Activated T-cell treated with anti-CD3 and anti-CD28 coated beads, Interleukin-2, amount 50 U/mL, for 72 hours (primary cell): ENCODE data around the gene PITPNM2. TPM values are rescaled to one million over a fixed set of nuclear protein-coding genes. Genes with fewer than 3 reads are reported as not detected.

Experiments used
- ATAC-seq, 2 donors: fragments of 150-1000 bp; cut with Tn5 transposase; replicated peaks in 1 of 2; 2 replicates each; pipeline ENCODE4 v1.10.0; 2021; ENCODE audit warnings: moderate library complexity in 2 of 2, mild to moderate bottlenecking in 1 of 2
- DNase-seq, 2 donors: peaks; one replicate each; pipeline ENCODE4 v3.0.0; 2021 to 2022; ENCODE audit warnings: mixed read lengths in 1 of 2
- H3K27ac Mint-ChIP-seq: one replicate; pipeline ENCODE4 v1.8.0; 2022; ENCODE audit warnings: mild to moderate bottlenecking, moderate library complexity, mixed read lengths
- H3K27me3 Mint-ChIP-seq: one replicate; pipeline ENCODE4 v1.8.0; 2022; ENCODE audit warnings: low read depth, mixed read lengths
- H3K36me3 Mint-ChIP-seq, 2 donors: one replicate each; pipeline ENCODE4 v1.8.0; 2022; ENCODE audit warnings: mixed read lengths in 2 of 2, mild to moderate bottlenecking in 1 of 2; ENCODE audit not compliant: insufficient read depth in 2 of 2
- H3K4me1 Mint-ChIP-seq: one replicate; pipeline ENCODE4 v1.8.0; 2022; ENCODE audit warnings: low read depth, mixed read lengths
- H3K4me3 Mint-ChIP-seq, 2 donors: one replicate each; pipeline ENCODE4 v1.8.0; 2022; ENCODE audit warnings: mild to moderate bottlenecking in 2 of 2, mixed read lengths in 2 of 2, moderate library complexity in 2 of 2
- H3K9me3 Mint-ChIP-seq, 2 donors: one replicate each; pipeline ENCODE4 v1.8.0; 2022; ENCODE audit warnings: mixed read lengths in 2 of 2
- total RNA-seq, 2 donors: library from RNA; stranded (reverse); gene quantifications; one replicate each; pipeline ENCODE4 v1.2.3, GENCODE V29; 2022

The PITPNM2 gene
- total RNA-seq, 2 donors from 2014 or later, result 14.1 to 18.1 TPM

DNA sequence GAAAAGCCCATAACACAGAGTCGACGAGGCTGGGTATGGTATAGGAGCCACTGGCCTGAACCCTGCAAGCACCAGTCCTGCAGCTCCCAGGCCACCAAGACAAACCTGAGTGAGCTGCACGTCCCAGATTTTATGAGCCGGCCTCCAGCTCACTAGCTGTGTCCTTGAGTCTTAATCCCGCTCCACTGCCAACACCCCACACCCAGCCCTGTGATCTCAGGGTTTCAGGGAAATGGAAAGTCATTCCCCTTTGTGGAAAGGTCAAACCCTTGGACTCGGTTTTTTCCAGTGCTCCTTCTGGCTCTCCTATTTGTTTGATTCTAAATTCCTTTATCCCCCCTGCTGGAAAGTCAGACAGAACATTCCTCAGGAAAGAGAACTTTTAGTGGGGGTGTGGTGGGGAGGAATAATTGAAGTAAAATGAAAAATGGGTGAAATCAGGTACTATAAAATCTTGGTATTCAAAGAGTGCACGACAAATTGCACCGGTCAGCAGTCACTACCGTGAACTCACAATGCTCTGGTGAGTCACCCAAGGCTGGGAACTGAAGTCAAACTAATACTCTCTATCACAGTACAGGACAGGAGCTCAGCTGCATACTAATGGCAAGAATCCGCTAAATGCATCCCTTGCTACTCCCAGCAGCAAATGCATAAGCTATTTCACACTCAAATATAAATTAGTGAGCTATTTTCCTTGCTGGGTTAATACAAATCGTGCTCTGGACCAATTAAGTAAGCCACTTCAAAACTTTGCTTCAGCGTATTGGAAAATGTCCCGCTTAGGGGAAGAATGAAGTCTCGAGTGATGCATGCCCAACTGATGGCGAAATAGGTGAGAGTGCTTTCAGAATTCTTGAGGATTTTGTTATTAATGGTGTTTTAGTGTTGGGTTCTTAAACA is 9.0 kb downstream of the PITPNM2 start:
- peaks cover 0 to 1% of the 10 kb centered on the region in 2 donors for H3K36me3 Mint-ChIP-seq
- ATAC-seq (no peak), DNase-seq (no peak)
- peaks cover 28% of the 10 kb centered on the region for H3K4me1 Mint-ChIP-seq
- H3K4me3 Mint-ChIP-seq, result no peak overlapping the region
- H3K27me3 Mint-ChIP-seq, result no peaks in the 10 kb centered on the region
- H3K9me3 Mint-ChIP-seq, result no peaks in the 10 kb centered on the region
- no peak overlapping the region for H3K27ac Mint-ChIP-seq

DNA sequence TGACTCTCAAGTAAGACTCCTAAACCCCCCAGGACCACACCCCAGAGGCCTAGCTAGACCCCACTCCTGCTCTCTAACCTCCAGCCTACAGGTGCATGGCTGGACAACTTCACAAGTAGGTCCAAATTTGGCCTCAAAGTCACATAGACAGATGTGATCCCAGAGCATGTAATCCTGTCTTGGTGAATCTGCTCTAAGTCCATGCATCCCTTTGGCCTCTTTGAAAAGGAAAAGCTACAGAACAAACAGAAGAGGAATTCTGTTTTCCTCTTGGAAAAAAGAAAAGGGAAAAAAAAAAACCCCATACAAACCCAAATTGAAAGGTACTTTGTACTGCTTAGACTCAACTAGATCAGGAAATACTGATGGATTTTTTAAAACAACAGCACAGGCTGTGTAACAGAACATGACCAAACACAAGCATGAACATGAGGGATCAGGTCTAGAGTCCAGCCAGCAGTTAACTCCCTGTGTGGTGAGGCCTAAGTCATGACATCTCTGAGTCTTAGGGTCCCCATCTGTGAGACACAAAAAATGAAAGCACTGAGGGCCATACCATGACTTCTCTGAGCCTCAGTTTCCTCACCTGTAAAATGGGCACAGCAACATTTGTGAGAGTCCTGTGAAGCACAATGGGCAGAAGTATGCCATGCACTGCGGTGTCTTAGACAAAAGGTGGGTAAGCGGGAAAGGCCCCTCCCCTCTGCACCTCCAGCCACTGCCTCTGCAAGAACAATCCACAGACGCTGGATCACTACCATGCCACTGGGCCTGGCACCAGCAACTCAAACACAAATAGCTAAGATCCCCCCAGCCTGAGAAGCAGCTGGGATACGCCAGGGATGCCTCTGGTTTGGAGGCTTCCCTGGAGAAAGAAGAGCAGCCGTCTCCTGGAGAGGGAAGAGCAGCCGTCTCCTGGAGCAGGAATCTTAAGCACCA is 9.9 kb downstream of the PITPNM2 start:
- no peak for ATAC-seq
- Mint-ChIP-seq H3K9me3 (no peaks in the 10 kb centered on the region), H3K4me1 (peaks cover 28% of the 10 kb centered on the region), H3K4me3 (no peak overlapping the region), H3K27me3 (no peaks in the 10 kb centered on the region), H3K36me3 (peaks cover 1% of the 10 kb centered on the region in 2 donors), H3K27ac (no peak overlapping the region)
- DNase-seq, result no peak

DNA sequence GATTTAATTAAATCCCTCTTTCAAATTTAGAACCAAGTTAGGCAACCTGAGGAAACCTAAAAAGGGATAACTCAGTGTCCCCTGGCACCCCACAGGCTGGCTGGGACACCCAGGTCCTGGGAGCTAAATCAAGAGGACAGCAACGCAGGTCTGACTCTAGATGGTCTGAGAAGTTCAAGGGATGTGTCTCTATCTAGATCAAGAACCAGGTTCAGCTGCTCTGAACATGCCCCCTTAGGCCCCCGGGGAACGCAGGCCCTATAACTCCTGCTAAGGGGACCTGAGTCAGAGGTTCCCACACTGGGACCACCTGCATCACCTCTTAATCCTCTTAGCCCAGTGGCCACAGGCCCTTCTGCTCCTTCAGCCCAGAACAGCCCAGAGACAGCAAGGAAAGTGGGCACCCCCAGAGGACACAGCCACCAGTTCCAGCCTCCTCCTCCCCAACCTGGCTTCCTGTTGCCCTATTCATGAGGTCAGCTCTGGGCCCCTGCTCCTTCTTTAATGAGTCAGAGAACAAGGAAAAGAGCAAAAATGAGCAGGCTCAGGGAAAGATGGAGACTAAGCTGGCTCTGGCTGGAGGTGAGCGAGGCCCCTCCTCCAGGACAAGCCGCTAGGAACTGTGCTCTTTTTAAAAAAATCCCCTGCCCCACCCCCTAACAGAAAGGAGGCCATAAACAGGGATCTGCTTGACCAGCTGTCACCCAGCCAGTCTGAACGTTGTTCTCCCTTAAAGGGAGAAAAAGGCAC is 10.8 kb downstream of the PITPNM2 start:
- DNase-seq (no peak), ATAC-seq (peak; percentile 21 to 39)
- Mint-ChIP-seq H3K36me3 (peaks cover 1% of the 10 kb centered on the region in 2 donors), H3K4me1 (peaks cover 28% of the 10 kb centered on the region), H3K27me3 (no peaks in the 10 kb centered on the region), H3K27ac (no peak overlapping the region), H3K4me3 (no peak overlapping the region), H3K9me3 (no peaks in the 10 kb centered on the region)

DNA sequence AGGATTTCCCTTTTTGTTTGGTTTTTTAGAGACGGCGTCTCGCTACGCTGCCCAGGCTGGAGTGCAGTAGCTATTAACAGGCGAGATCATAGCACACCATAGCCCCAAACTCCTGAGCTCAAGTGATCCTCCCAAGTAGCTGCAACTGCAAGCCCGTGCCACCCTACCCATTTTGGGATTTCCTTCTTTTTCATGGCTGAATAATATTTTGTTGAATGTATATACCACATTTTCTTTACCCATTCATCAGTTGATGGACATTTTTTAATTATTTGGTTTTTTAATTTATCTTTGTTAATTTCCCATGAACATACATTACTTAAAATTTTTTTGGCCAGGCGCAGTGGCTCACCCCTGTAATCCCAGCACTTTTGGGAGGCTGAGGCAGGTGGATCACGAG is 15.2 kb downstream of the PITPNM2 start:
- Mint-ChIP-seq H3K36me3 (peaks cover 1% of the 10 kb centered on the region in 2 donors), H3K27me3 (no peaks in the 10 kb centered on the region), H3K27ac (peak overlapping the region; percentile 20), H3K4me3 (no peak overlapping the region), H3K4me1 (peaks cover 34% of the 10 kb centered on the region), H3K9me3 (no peaks in the 10 kb centered on the region)
- DNase-seq (no peak), ATAC-seq (no peak)

DNA sequence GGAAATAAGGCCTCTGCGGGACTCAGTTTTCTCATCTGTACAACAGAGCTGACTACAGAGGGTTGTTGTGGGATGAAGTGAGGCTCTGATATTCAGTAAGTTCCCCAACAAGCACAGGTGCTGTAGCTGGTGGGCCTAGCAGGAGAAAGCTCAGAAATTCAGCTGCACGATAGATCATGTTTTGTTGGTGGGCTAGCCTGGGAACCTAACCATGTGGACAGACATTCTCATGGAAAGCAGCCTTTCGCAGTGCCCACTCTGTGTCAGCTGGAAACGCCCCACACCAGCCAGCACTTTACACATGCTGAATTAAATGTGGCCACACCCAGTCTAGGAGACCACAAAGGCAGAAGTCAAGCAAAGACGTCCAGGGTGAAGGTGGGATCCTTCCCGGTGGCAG is 16.1 kb downstream of the PITPNM2 start:
- ATAC-seq (no peak), DNase-seq (no peak)
- Mint-ChIP-seq H3K4me3 (no peak overlapping the region), H3K9me3 (no peaks in the 10 kb centered on the region), H3K4me1 (peaks cover 31% of the 10 kb centered on the region), H3K36me3 (peaks cover 1% of the 10 kb centered on the region in 2 donors), H3K27me3 (no peaks in the 10 kb centered on the region), H3K27ac (no peak overlapping the region)

DNA sequence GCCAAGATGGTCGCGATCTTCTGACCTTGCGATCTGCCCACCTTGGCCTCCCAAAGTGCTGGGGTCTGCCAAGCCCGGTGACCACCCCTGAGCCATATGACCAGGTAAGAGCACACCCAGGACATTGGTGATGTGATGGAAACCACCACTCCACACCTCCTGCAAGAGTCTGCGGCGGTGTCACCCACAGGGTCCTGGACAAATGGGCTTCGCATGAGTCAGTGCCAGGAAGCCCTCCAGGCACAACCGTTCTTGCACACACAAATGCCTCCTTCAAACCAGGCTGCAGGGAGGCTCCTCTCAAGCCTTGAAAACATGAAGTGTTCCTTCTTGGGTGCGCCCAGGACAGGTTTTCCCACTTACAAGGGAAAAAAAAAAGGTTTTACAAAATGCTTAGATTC is 16.6 kb downstream of the PITPNM2 start:
- no peaks in the 10 kb centered on the region for H3K27me3 Mint-ChIP-seq
- no peak overlapping the region for H3K27ac Mint-ChIP-seq
- H3K9me3 Mint-ChIP-seq, result no peaks in the 10 kb centered on the region
- peaks cover 1% of the 10 kb centered on the region in 2 donors for H3K36me3 Mint-ChIP-seq
- ATAC-seq (no peak), DNase-seq (no peak)
- no peak overlapping the region for H3K4me3 Mint-ChIP-seq
- peaks cover 30% of the 10 kb centered on the region for H3K4me1 Mint-ChIP-seq

DNA sequence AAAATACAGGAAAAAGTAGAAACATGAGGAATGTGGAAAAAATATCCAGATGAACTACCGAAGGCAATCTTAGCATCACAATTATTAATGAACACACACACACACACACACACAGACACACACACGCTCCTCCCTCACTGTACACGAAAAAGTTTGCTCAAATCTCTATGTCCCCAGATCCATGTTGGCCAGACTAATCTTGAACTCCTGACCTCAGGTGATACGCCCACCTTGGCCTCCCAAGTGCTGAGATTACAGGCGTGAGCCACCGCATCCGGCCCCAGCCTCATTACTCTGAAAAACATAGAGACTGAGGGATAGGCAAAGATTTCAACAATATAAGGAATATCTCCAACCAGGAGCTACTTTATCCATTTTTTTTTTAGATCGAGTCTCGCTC is 17.2 kb downstream of the PITPNM2 start:
- DNase-seq (no peak), ATAC-seq (no peak)
- H3K27me3 Mint-ChIP-seq, result no peaks in the 10 kb centered on the region
- peaks cover 1% of the 10 kb centered on the region in 2 donors for H3K36me3 Mint-ChIP-seq
- no peaks in the 10 kb centered on the region for H3K9me3 Mint-ChIP-seq
- H3K27ac Mint-ChIP-seq, result no peak overlapping the region
- no peak overlapping the region for H3K4me3 Mint-ChIP-seq
- H3K4me1 Mint-ChIP-seq, result peaks cover 29% of the 10 kb centered on the region

DNA sequence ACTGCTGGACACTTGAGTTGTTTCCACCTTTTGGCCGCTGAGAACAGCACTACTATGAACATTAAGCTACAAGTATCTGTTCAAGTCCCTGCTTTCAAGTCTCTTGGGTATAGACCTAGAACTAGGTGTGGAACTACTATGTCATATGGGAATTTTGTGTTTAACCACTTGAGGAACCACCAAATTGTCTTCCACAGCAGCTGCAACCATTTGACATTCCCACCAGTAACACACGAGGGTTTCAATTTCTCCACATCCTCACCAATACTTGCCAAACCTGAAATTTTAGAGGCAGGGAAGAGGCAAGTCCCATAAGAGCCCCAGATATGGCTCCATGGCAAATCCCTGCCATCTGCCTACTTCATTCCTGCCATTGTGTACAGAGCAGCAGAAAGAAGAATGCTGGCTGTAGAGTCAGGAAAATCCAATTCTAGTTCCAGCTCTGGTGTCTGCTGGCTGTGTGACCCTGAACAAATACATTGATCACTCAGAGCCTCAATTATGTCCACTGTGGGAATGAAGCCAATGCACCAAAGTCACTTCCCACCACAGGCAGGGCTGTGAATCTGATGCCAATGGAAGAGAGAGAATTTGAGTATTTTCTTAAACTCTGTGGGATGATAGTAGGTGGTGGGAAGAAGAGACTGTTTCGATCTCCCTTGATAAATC is 17.8 kb downstream of the PITPNM2 start:
- H3K27ac Mint-ChIP-seq, result no peak overlapping the region
- H3K9me3 Mint-ChIP-seq, result no peaks in the 10 kb centered on the region
- DNase-seq, result no peak
- ATAC-seq, result no peak
- H3K27me3 Mint-ChIP-seq, result no peaks in the 10 kb centered on the region
- peaks cover 0 to 1% of the 10 kb centered on the region in 2 donors for H3K36me3 Mint-ChIP-seq
- peak overlapping the region in 1 of 2 donors; percentile 86 for H3K4me3 Mint-ChIP-seq
- peaks cover 29% of the 10 kb centered on the region for H3K4me1 Mint-ChIP-seq

DNA sequence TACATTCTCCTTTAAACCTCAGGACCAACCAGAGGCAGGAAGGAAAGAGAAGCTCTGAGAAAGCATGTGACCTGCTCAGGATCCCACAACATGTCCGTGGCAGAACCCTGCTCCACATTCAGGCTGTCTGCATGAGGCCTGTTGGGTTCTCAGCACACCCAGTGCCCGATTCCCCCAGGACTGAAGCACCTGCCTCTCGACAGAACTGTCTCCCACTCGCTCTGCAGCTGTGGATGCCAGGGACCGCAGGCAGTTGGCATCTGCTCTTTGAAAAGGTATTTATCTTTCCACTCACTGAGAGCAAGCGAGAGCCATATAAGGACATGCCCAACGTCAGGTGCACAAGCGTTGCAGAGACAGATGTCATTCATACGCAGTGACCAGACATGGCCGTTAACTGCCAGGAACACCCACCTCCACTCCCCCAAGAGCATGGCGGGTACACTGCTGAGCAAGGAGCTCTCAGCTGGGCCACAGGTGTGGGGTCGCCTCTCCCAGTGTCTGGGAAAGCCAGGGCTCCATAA is 18.9 kb downstream of the PITPNM2 start:
- DNase-seq, result peak; percentile 43 to 44
- peaks cover 0 to 1% of the 10 kb centered on the region in 2 donors for H3K36me3 Mint-ChIP-seq
- H3K27me3 Mint-ChIP-seq, result no peaks in the 10 kb centered on the region
- H3K4me1 Mint-ChIP-seq, result peaks cover 29% of the 10 kb centered on the region
- peak overlapping the region; percentile 64 to 86 for H3K4me3 Mint-ChIP-seq
- peak; percentile 91 for ATAC-seq
- no peaks in the 10 kb centered on the region for H3K9me3 Mint-ChIP-seq
- H3K27ac Mint-ChIP-seq, result peak overlapping the region; percentile 71

DNA sequence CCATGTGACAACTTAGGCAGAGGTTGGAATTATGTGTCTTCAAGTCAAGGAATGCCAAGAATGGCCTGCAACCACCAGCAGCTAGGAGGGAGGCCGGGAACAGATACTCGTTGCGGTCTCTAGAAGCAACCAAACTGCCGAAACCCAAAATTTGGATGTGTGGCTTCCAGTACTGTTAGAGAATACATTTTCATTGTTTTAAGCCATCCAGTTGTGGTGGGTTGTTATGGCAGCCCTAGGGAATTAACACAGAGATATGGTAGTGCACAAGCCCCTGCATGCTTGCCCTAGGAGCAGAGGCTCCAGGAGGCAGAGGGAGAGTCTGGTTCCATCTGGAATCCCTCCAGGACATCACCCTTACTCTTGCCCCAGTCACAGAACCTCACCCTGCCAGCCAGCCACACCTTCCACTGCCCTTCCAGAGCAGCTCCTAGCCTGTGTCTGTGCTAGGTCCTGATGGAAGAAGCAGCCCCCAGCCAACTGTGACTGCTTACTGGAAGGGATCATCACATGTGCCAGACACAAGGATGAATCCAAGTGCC is 19.5 kb downstream of the PITPNM2 start:
- H3K4me3 Mint-ChIP-seq, result peak overlapping the region; percentile 64 to 86
- DNase-seq (no peak), ATAC-seq (peak; percentile 29 to 32)
- H3K36me3 Mint-ChIP-seq, result peaks cover 0 to 1% of the 10 kb centered on the region in 2 donors
- H3K27ac Mint-ChIP-seq, result peak overlapping the region; percentile 71
- peaks cover 35% of the 10 kb centered on the region for H3K4me1 Mint-ChIP-seq
- H3K9me3 Mint-ChIP-seq, result no peaks in the 10 kb centered on the region
- H3K27me3 Mint-ChIP-seq, result no peaks in the 10 kb centered on the region

DNA sequence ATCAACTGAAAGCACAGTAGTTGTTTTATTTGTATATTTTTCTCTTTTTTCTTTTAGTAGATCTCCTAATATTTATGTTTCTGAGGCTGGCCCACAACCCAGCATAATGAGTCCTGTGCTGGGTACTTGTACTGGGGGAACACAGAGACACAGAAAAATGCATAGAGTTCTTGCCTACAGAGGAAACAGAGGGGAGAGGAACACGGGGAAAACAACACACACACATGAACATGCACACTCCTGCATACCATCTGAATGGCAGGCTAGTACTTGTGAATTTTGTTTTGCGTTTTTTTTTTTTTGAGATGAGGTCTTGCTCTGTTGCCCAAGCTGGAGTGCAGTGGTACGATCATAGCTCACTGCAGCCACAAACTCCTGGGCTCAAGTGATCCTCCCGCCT is 21.3 kb downstream of the PITPNM2 start:
- Mint-ChIP-seq H3K4me3 (no peak overlapping the region), H3K9me3 (no peaks in the 10 kb centered on the region), H3K4me1 (peaks cover 44% of the 10 kb centered on the region), H3K36me3 (no peaks in the 10 kb centered on the region), H3K27ac (no peak overlapping the region), H3K27me3 (no peaks in the 10 kb centered on the region)
- DNase-seq (no peak), ATAC-seq (no peak)

DNA sequence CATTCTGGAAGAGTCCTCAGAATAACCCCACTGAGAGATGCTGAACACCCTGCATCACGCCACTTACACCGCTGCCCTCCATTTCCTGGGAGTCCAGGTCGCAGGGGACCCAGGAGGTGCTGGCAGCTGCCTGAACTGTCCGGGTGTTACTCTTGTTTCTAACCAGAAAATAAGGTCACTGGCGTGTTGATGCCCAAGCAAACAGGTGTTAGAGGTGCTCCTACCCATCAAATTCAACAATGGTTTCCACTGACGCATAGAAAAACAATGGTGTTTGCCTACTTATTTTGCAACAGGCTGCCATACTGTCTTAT is 23.8 kb downstream of the PITPNM2 start:
- no peaks in the 10 kb centered on the region for H3K27me3 Mint-ChIP-seq
- H3K27ac Mint-ChIP-seq, result no peak overlapping the region
- no peak overlapping the region for H3K4me3 Mint-ChIP-seq
- ATAC-seq (no peak), DNase-seq (no peak)
- no peaks in the 10 kb centered on the region for H3K9me3 Mint-ChIP-seq
- H3K4me1 Mint-ChIP-seq, result peaks cover 50% of the 10 kb centered on the region
- no peaks in the 10 kb centered on the region for H3K36me3 Mint-ChIP-seq
